Measurements from ENCODE around the gene SYTL5. TPM values are rescaled to one million over a fixed set of nuclear protein-coding genes. Genes with fewer than 3 reads are reported as not detected.

Gene SYTL5
- total and polyA plus RNA-seq, 2 experiments from 2014 or later = 0.23 to 0.35 TPM

- Histone ChIP-seq H3K4me2 (no peak overlapping the region), H4K20me1 (replicated peaks; ENCODE audit: insufficient read depth) (no peaks in the 10 kb centered on the region), H3F3A (replicated peaks; ENCODE audit: low read depth) (no peaks in the 10 kb centered on the region), H2AFZ (no peak overlapping the region), H3K4me3 (no peak overlapping the region), H3K79me2 (replicated peaks; ENCODE audit: insufficient read depth) (no peaks in the 10 kb centered on the region), H3K36me3 (ENCODE audit: insufficient read depth) (no peaks in the 10 kb centered on the region), H3K27me3 (ENCODE audit: insufficient read depth) (no peaks in the 10 kb centered on the region), H3K9me2 (ENCODE audit: insufficient read depth) (no peaks in the 10 kb centered on the region), H3K4me1 (ENCODE audit: insufficient read depth) (no peaks in the 10 kb centered on the region), H3K27ac (ENCODE audit: low read depth) (no peak overlapping the region)
- no peaks in the 10 kb centered on the region for H3K27me3 Mint-ChIP-seq (ENCODE audit: insufficient read depth, low read depth, poor library complexity)
- no peak overlapping the region for H3K27ac Mint-ChIP-seq
- no peaks in the 10 kb centered on the region for H3K4me1 Mint-ChIP-seq
- H3K36me3 Mint-ChIP-seq (ENCODE audit: low read depth) = no peaks in the 10 kb centered on the region
- TF ChIP-seq STAT1 (IDR thresholded peaks at IDR 0.05; ENCODE audit: unreplicated experiment) (no peak), ZNF114 (CRISPR knock-in tag; IDR thresholded peaks at IDR 0.05) (no peak), ZNF331 (CRISPR knock-in tag; IDR thresholded peaks at IDR 0.05; ENCODE audit: low read depth) (no peak), CTCF (conservative IDR thresholded peaks at IDR 0.05; ENCODE audit: low read depth in 2 of 2) (no peak), JUNB (IDR thresholded peaks at IDR 0.05; ENCODE audit: unreplicated experiment) (no peak), ETS1 (IDR thresholded peaks at IDR 0.05) (no peak), POLR2AphosphoS5 (IDR thresholded peaks at IDR 0.05; ENCODE audit: low read depth) (no peak), ZNF462 (CRISPR knock-in tag; IDR thresholded peaks at IDR 0.05) (no peak), CREB1 (CRISPR knock-in tag; IDR thresholded peaks at IDR 0.05; ENCODE audit: low read depth) (no peak), EZH2phosphoT487 (IDR thresholded peaks at IDR 0.05; ENCODE audit: unreplicated experiment) (no peak), EZH2 (IDR thresholded peaks at IDR 0.05; ENCODE audit: low read depth, unreplicated experiment) (no peak), NANOG (IDR thresholded peaks at IDR 0.05; ENCODE audit: borderline replicate concordance) (no peak), REST (IDR thresholded peaks at IDR 0.05; ENCODE audit: unreplicated experiment) (no peak)
- no peak for ATAC-seq
- DNase-seq (ENCODE audit: low spot score) = no peak
- H3K4me3 Mint-ChIP-seq = no peak overlapping the region
- no peaks in the 10 kb centered on the region for H3K9me3 Mint-ChIP-seq
Measured at GRCh38 chrX:38045538-38046096, 39.3 kb downstream of the SYTL5 start.

Measured in GM23338 (cell line).